ENCODE measurements around the gene BCLAF3.

BCLAF3 gene

GRCh38 chrX:19990556-19991349 is at the start of gene BCLAF3:
Gene BCLAF3, minus strand, starts transcription at chrX:19991061. Its CDS starts 20,797 bp downstream, at chrX:19970264.
- DNase-seq: no peak

DNA sequence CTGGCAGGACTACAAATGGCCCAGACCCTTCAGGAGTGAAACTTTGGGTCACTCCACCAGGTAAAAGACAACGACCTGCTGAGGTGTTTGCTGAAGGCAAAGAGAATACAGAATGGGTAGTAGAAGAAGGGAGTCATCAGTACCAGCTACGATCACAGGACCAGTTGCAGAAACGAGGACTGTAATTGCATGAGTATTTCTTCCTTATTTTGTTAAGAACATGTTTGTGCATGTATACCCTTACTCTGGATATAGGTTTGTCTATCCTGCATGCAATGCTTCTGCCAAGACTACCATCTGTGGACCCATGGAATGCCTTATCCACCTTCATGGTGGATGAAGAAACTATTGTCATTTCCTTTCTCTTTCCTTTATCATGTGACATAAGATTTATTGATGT is 48.1 kb upstream of the BCLAF3 start:
- no peak for DNase-seq

DNA sequence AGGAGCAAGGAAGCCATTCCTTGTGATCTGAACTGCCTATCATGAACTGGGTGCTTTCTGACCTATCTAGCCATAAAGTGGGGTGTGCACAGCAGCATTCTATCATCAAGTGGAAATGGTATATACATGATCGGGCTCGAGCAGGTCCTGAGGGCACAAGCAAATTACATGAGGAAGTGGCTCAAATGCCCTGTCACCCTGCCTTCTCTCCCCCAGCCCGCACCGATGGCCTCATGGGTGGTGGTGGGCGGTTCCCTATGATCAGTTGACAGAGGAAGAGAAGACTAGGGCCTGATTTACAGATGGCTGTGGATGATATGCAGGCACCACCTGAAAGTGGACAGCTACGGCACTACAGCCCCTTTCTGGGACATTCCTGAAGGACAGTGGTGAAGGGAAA is 46.3 kb upstream of the BCLAF3 start:
- no peak for DNase-seq

DNA sequence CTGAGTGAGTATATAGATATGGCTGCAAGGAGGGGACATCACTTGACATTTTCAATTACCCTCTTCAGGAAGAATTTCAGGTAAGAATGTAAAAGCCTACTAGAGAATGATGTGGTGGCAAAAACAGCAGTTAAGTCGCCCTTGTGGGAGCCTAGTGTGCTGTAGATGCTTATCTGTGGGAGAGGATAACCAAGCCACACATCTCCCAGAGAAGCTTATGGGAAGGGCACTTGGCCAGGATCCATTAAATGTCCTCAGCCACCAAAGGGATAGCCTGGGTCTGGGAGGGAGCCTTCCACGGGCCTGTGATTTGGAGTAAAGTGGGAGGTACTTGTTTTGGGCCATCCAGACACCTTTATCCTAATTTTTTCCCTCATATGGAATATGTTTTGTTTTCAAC is 41.3 kb upstream of the BCLAF3 start:
- DNase-seq: no peak

DNA sequence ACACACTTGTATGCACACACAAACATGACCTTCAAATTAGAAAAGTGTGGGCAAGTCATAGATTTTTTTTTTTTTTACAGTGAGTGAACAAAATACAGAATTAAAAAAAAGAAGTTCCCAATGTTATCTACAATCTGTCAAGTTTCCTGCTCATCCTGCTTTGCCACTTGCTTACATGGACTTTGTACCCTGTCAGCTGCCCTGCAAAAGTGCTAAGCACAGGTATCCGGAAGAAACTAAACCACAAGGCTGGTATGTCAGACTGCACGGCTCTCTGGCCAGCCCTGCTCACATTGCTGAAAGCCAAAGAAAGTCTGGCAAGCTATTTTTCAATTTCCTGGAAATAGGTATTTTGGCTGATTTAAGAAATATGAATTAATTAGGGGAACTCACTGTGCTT is 38.9 kb upstream of the BCLAF3 start:
- DNase-seq: no peak

GRCh38 chrX:20028588-20028987 is 37.7 kb upstream of the BCLAF3 start:
- no peak for DNase-seq

- DNase-seq: no peak
These were observed 35.4 kb upstream of the BCLAF3 start for GRCh38 chrX:20026278-20026677.

DNA sequence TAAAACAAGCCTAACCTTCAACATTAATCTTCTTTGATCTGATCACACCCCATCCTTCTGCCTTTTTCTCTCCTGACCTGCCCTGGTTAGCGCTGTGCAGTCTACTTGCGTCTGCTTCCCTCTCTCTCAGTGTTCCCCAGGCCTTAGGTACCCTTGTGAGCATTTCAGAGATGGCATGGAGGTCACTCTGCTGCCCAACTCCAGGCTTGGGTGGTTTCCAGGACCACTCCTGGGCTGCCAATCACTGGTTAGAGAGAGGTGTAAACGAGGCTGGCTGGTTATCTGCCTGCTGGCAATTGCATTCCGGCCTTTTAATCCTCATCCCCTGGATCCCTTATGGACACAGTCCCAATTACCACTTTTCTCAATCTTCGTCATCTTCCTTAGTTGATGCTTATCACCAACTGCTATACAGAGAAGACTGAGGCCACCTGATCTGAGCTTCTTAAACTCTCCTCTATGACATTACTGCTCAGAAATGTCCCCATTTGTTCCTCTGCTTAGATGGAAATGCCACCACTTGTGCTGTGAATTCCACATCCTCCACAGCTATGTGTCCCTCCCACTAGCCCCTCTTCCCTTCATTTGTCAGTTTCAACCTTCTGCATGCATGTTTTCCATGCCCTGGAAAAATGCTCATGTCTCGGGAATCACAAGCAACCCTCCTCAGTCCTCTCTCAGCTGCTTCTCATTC is 29.0 kb upstream of the BCLAF3 start:
- DNase-seq: no peak

DNA sequence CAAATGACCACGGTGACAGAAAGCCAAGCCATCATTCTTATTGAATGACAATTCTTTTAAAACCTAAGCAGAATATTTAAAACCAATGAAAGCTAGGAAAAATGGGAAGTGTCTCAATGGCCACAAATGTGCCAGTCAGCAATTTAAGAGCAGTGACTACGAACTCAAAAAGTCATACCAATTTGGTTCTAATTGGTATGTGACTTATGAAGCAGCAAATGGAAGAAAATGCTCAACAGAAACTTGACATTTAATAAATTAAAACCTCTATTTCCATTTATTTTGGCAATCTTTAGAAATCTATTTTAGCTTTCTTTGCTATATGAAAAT is 25.7 kb upstream of the BCLAF3 start:
- no peak for DNase-seq

GRCh38 chrX:20015945-20016615 is 25.2 kb upstream of the BCLAF3 start:
- no peak for DNase-seq

DNA sequence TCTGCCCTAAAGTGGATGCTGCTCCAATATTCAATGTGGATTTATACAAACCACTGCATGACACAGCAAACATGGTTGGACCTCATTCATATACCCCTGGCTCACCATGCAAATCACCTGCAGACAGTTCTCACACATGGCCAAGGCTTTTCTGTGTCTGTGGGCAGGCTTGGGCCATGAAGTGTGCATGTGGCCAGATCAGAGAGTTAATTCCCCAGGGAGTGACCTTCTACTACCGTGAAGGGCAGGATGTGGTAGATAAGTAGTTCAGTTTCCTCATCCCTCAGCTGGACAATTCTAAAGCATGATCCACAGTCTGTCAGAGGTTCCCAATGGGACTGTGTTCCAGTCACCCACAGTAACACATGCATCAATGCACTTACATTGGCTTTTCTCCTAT is 24.6 kb upstream of the BCLAF3 start:
- DNase-seq: no peak

DNA sequence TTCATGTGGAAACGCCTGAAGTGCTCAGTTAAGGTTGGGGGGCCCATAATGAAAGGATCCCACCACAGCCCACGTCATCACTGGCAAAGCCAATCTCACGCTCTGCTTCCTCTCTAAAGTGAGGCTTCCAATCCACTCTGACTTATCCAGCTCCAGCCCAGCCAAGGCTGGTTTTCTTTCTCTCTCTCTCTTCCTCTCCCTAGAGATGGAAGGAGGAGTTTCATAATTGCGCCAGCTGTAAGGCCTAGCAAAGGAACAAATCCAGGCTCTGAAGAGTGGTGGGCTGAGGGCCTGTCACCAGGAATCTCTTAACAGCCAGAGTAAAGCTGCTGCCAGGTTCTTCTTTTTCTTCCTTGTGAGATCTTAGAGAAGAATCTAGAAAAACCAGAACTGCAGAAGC is 20.7 kb upstream of the BCLAF3 start:
- DNase-seq: peak; percentile 1

GRCh38 chrX:20007962-20008622 is 17.2 kb upstream of the BCLAF3 start:
- no peak for DNase-seq

GRCh38 chrX:20005883-20006282 is 15.0 kb upstream of the BCLAF3 start:
- DNase-seq: no peak

DNA sequence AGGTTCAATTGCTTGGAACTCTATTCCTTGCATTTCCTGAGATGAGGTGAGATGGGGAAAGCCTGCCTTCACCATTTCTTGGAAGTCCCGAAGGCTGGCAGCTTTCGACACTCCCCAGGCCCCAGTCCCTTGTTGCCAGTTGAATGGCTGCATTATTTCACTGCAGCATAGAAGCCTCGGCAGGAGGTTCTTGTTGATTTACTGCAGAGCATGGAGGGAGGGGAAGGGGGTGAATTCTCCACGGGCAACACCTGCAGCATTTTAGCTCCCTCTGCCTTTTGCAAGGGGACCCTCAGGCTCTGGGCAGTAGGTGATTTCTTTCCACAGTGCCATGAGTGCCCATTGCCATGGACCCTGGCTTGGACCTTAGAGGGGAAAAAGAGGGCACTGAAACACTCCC is 10.7 kb upstream of the BCLAF3 start:
- no peak for DNase-seq

- no peak for DNase-seq
These were observed 473 bp upstream of the BCLAF3 start for GRCh38 chrX:19991350-19991718.

- no peak for DNase-seq
These were observed 708 bp downstream of the BCLAF3 start for GRCh38 chrX:19990151-19990555.

DNA sequence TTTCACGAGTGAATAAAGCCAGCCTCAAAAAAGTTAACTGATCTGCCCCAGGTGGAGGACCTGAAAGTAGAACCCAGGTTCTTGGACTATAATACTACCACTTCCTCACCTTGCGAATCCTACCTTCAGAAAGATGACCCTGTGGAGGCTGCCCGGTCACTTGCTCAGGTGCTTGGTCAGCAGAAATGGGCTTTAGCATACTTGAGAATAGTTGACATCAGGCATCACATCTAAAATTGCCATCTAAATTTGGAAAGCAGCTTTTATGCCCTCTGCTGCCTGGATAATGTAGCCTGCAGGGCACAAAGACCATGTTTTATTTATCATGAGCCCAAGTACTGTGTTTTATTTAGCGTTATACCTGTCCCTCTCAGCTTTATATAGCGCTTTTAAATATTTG is 3.0 kb downstream of the BCLAF3 start:
- no peak for DNase-seq

GRCh38 chrX:19986531-19986930 is 4.3 kb downstream of the BCLAF3 start:
- no peak for DNase-seq

DNA sequence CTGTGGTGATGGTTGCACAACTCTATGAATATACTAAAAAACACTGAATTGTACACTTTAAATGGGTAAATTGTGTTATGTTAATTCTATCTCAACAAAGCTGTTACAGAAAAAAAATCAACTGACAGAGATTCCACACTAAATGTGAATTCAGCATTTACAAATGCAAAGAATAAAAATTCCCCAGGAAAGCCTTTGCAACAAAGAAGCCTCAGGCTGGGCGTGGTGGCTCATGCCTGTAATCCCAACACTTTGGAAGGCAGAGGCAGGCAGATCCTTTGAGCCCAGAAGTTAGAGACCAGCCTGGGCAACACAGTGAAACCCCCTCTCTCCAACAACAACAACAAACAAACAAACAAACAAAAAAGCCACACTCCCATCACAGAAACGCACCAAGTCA is 8.9 kb downstream of the BCLAF3 start:
- DNase-seq: no peak

GRCh38 chrX:19975845-19976244 is 15.0 kb downstream of the BCLAF3 start:
- no peak for DNase-seq

DNA sequence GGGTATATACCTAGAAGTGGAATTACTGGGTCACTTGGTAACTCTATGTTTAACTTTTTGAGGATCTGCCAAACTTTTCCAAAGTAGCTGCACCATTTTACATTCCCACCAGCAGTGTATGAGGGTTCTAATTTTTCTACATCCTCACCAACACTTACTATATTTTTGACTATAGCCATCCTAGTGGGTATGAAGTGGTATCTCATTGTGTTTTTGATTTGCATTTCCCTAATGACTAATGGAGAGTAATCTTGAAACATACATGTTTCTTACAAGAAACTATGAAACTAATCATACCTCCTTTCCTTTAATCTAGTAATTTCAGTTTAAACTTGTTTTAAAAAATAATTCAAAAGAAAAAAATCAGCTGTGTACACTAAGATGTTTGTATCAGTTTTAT is 17.9 kb downstream of the BCLAF3 start:
- no peak for DNase-seq

GRCh38 chrX:19968276-19968675 is 22.6 kb downstream of the BCLAF3 start:
- DNase-seq: no peak

- no peak for DNase-seq
These were observed 24.8 kb downstream of the BCLAF3 start for GRCh38 chrX:19966056-19966455.

Measured in NCI-H1436 treated with DMSO at 0.1 percent for 48 hours (cell line).